ENCODE measurements around the gene DOCK10. TPM values are rescaled to one million over a fixed set of nuclear protein-coding genes. Genes with fewer than 3 reads are reported as not detected.

DOCK10 gene
- total RNA-seq, 4 donors from 2014 or later, result 8.3 to 47.4 (median 18.3) TPM

GRCh38 chr2:224918626-224919471 is 123.4 kb downstream of the DOCK10 start:
- TF ChIP-seq, protein P1, sequence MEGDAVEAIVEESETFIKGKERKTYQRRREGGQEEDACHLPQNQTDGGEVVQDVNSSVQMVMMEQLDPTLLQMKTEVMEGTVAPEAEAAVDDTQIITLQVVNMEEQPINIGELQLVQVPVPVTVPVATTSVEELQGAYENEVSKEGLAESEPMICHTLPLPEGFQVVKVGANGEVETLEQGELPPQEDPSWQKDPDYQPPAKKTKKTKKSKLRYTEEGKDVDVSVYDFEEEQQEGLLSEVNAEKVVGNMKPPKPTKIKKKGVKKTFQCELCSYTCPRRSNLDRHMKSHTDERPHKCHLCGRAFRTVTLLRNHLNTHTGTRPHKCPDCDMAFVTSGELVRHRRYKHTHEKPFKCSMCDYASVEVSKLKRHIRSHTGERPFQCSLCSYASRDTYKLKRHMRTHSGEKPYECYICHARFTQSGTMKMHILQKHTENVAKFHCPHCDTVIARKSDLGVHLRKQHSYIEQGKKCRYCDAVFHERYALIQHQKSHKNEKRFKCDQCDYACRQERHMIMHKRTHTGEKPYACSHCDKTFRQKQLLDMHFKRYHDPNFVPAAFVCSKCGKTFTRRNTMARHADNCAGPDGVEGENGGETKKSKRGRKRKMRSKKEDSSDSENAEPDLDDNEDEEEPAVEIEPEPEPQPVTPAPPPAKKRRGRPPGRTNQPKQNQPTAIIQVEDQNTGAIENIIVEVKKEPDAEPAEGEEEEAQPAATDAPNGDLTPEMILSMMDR (IDR thresholded peaks at IDR 0.05; ENCODE audit: low read depth), result no peak

- TF ChIP-seq, protein P1 (IDR thresholded peaks at IDR 0.05; ENCODE audit: low read depth), result no peak
Observed at GRCh38 chr2:224915136-224915535, 127.1 kb downstream of the DOCK10 start.

DNA sequence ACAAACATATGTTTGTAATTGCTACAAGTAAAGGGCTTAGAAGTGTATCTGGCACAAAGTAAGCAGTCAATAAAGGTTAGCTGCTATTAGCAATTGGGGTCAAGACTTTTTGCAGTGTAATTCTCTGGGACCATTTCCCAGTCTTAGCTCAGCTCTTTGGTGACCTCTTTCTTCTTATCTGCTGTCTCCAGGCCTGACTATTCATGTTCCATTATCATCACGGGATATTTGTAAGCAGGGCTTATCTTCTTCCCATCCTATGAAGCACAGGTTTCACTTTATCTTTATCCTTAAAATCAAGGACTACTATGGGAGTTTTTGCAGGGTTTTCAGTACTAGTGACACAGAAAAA is 131.7 kb downstream of the DOCK10 start:
- TF ChIP-seq, protein P1 (IDR thresholded peaks at IDR 0.05; ENCODE audit: low read depth), result no peak

DNA sequence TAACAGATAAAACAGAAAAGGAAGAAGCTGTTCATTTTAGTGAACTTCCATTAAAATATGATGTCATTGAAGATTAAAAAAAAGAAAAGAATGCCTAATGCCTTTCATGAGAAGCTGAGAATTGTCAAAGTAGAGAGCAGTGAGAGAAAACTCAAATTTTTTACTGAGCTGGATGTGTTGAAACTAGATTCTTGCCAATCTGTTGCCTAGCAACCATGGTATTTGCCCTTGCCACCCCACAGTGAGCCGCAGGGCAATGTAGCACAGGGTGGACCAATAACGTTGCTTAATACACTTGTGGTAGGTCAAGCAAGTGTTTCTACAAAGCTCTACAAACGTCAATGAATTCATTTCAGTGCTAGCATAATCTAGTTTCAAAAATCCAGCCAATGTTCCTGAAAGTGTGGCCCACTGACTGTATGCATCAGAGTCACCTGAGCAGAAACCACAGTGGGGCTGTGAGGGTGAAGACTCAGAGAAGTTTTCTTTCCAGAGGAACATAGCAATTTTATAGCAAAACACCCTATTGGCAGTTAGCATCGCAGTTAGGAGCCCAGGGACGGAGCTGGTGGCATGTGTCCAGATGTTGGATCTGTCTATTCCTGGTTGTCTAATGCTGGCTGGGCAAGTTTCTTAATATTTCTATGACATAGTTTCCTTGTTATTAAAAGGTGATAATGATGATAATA is 132.2 kb downstream of the DOCK10 start:
- TF ChIP-seq, protein P1 (IDR thresholded peaks at IDR 0.05; ENCODE audit: low read depth), result no peak

DNA sequence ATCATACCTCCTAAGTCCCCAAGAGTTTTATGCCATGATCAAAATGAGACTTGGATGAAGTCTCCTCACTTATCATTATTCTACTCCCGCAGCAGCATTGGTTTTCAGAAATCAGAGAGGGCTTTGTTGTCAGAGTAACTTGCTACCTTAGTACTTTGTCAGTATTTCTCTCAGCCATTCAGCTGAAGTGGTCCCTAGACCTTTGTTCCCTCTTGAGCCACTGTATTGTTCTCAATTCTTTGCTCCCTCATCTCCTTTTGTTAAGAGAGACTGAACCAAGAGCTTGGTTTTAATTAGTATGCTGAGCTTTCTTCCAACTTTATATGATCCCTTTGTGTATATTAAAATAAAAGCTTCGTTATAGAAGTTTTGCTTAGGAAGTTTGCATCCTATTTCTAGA is 133.4 kb downstream of the DOCK10 start:
- TF ChIP-seq, protein P1 (IDR thresholded peaks at IDR 0.05; ENCODE audit: low read depth), result no peak

GRCh38 chr2:224904381-224904780 is 137.9 kb downstream of the DOCK10 start:
- TF ChIP-seq, protein P1 (IDR thresholded peaks at IDR 0.05; ENCODE audit: low read depth), result no peak

DNA sequence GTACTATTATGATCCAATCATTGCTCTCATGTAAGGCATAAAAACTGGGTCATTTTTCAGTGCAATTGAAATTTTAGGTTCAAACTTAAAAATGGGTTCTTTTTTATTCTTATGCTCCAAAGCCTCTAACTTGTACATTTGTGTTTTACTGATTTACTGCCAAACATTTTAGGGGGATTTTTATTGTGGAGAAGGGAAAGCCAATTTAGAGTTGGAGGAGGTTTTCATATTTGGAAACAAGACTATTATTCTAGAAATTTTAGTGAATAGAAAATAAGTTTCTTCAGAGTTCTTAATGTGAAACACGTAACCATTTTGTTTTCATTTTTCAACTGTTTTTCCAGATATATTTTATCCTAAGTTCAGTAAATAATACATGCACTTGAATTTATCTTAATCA is 138.6 kb downstream of the DOCK10 start:
- TF ChIP-seq, protein P1 (IDR thresholded peaks at IDR 0.05; ENCODE audit: low read depth), result no peak
